ENCODE measurements around the gene C15orf39. TPM values are rescaled to one million over a fixed set of nuclear protein-coding genes. Genes with fewer than 3 reads are reported as not detected.

The C15orf39 gene
- total and polyA plus RNA-seq, 2 donors from 2014 or later: 5.7 to 32.7 TPM

GRCh38 chr15:75170711-75171341, 30.9 kb upstream of the C15orf39 start:
- no peaks in the 10 kb centered on the region for H3K27me3 ChIP-seq (ENCODE audit: control insufficient read depth, insufficient read depth, low read length)
- no peaks in the 10 kb centered on the region for H3K4me1 ChIP-seq (ENCODE audit: control insufficient read depth in 2 of 3, insufficient read depth in 2 of 3, low read depth in 1 of 3, low read length in 3 of 3)
- no peak for TF ChIP-seq CTCF (IDR thresholded peaks at IDR 0.05; ENCODE audit: borderline replicate concordance, extremely low read depth, insufficient read depth)
- DNase-seq (no peak), FAIRE-seq (no peak)
- intact Hi-C loops (cut with DNase I): no loop called here
- H3K9ac ChIP-seq (ENCODE audit: low read length in 3 of 3): no peak overlapping the region
- H3K4me3 ChIP-seq (ENCODE audit: low read length in 3 of 3): no peak overlapping the region
- H3K36me3 ChIP-seq (ENCODE audit: control insufficient read depth in 2 of 3, insufficient read depth in 3 of 3, low read length in 3 of 3): no peaks in the 10 kb centered on the region
- H3K9me3 ChIP-seq (ENCODE audit: control insufficient read depth in 2 of 3, insufficient read depth in 1 of 3, low read length in 3 of 3): peaks cover 0 to 5% (median 0%) of the 10 kb centered on the region in 3 donors
- no peak overlapping the region for H3K27ac ChIP-seq (ENCODE audit: low read depth in 2 of 2, low read length in 2 of 2)

- FAIRE-seq (no peak), DNase-seq (no peak)
- no peak overlapping the region for H3K27ac ChIP-seq (ENCODE audit: low read depth in 2 of 2, low read length in 2 of 2)
- H3K27me3 ChIP-seq (ENCODE audit: control insufficient read depth, insufficient read depth, low read length): no peaks in the 10 kb centered on the region
- H3K4me3 ChIP-seq (ENCODE audit: low read length in 3 of 3): no peak overlapping the region
- intact Hi-C loops (cut with DNase I): no loop called here
- no peak overlapping the region for H3K9ac ChIP-seq (ENCODE audit: low read length in 3 of 3)
- H3K9me3 ChIP-seq (ENCODE audit: control insufficient read depth in 2 of 3, insufficient read depth in 1 of 3, low read length in 3 of 3): peaks cover 0 to 5% (median 0%) of the 10 kb centered on the region in 3 donors
- H3K36me3 ChIP-seq (ENCODE audit: control insufficient read depth in 2 of 3, insufficient read depth in 3 of 3, low read length in 3 of 3): no peaks in the 10 kb centered on the region
- TF ChIP-seq CTCF (IDR thresholded peaks at IDR 0.05; ENCODE audit: borderline replicate concordance, extremely low read depth, insufficient read depth): no peak
- no peaks in the 10 kb centered on the region for H3K4me1 ChIP-seq (ENCODE audit: control insufficient read depth in 2 of 3, insufficient read depth in 2 of 3, low read depth in 1 of 3, low read length in 3 of 3)
Measured at GRCh38 chr15:75171408-75171807, 30.3 kb upstream of the C15orf39 start.

DNA sequence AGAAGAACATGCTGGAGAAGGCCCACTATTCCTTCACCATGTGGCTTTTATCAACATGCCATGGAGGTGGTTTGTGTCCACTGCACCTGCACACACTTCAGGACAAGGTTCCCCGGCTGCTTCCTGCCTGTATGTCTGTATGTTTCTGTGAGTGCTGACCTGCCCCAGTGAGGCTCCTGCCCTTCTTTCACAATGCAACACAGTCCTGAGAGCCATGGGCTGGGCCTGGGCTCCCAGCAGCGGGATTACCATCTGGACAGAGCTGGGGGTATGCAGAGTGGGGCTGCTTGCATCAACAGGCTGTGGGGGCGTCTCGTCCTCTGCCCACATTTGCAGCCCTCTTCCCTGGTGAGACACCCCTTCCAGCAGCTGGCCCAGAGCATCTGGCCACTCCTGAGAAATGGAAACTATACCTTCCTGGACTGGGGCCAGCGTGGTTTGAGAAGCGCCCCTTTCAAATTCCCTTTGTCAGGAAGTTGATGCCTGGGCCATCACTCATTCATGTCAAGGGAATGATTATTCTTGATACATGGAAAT, 29.3 kb upstream of the C15orf39 start:
- DNase-seq (no peak), FAIRE-seq (no peak)
- Histone ChIP-seq H3K4me3 (ENCODE audit: low read length in 3 of 3) (no peak overlapping the region), H3K27ac (ENCODE audit: low read depth in 2 of 2, low read length in 2 of 2) (no peak overlapping the region), H3K9ac (ENCODE audit: low read length in 3 of 3) (no peak overlapping the region), H3K9me3 (ENCODE audit: control insufficient read depth in 2 of 3, insufficient read depth in 1 of 3, low read length in 3 of 3) (peaks cover 0 to 5% (median 0%) of the 10 kb centered on the region in 3 donors), H3K4me1 (ENCODE audit: control insufficient read depth in 2 of 3, insufficient read depth in 2 of 3, low read depth in 1 of 3, low read length in 3 of 3) (no peaks in the 10 kb centered on the region), H3K36me3 (ENCODE audit: control insufficient read depth in 2 of 3, insufficient read depth in 3 of 3, low read length in 3 of 3) (no peaks in the 10 kb centered on the region), H3K27me3 (ENCODE audit: control insufficient read depth, insufficient read depth, low read length) (no peaks in the 10 kb centered on the region)
- intact Hi-C loops (cut with DNase I): no loop called here
- TF ChIP-seq CTCF (IDR thresholded peaks at IDR 0.05; ENCODE audit: borderline replicate concordance, extremely low read depth, insufficient read depth): no peak

All from kidney (tissue), 14 donors.